ENCODE measurements around the gene M1AP. TPM values are rescaled to one million over a fixed set of nuclear protein-coding genes. Genes with fewer than 3 reads are reported as not detected.

Gene M1AP
- total RNA-seq, 4 donors from 2014 or later = 0.81 TPM; not detected in 3

GRCh38 chr2:74658516-74658915 is 10.4 kb upstream of the M1AP start:
- no peaks in the 10 kb centered on the region for H3K9me3 ChIP-seq
- peaks cover 0 to 57% of the 10 kb centered on the region in 2 donors for H3K36me3 ChIP-seq
- ATAC-seq = no peak
- H3K4me1 ChIP-seq = peaks cover 0 to 13% (median 4%) of the 10 kb centered on the region in 3 donors
- TF ChIP-seq POLR2AphosphoS5 (IDR thresholded peaks at IDR 0.05) (no peak), POLR2A (IDR thresholded peaks at IDR 0.05) (no peak), EP300 (IDR thresholded peaks at IDR 0.05) (no peak)
- TF ChIP-seq, protein P1, sequence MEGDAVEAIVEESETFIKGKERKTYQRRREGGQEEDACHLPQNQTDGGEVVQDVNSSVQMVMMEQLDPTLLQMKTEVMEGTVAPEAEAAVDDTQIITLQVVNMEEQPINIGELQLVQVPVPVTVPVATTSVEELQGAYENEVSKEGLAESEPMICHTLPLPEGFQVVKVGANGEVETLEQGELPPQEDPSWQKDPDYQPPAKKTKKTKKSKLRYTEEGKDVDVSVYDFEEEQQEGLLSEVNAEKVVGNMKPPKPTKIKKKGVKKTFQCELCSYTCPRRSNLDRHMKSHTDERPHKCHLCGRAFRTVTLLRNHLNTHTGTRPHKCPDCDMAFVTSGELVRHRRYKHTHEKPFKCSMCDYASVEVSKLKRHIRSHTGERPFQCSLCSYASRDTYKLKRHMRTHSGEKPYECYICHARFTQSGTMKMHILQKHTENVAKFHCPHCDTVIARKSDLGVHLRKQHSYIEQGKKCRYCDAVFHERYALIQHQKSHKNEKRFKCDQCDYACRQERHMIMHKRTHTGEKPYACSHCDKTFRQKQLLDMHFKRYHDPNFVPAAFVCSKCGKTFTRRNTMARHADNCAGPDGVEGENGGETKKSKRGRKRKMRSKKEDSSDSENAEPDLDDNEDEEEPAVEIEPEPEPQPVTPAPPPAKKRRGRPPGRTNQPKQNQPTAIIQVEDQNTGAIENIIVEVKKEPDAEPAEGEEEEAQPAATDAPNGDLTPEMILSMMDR (IDR thresholded peaks at IDR 0.05) = no peak
- H3K4me3 ChIP-seq = no peak overlapping the region
- H3K27ac ChIP-seq = no peak overlapping the region
- WGBS, 2 donors (ENCODE audit: low coverage in 1 of 2) = 92 to 100% methylated on average over 2 of the region's 2 CpGs
- H3K27me3 ChIP-seq = no peaks in the 10 kb centered on the region

DNA sequence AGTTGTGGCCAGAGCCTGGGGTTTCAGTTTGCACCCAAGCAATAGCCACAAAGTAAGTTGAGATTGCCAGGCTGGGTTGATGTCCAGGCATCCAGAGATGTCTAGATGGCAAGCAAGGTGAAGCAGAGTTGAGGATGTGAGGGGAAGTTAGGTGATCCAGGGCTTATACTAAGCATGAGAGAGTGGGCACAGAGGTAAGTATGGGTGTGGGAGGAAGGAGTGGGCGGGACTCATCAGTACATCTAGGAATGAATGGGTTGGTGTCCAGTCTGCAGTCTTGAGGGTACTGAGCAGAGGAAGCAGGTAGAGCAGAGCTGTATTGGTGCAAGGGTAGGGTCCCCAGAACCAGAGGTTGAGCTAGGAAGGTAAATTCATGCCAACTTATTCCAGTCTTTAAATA is 7.4 kb upstream of the M1AP start:
- no peak overlapping the region for H3K27ac ChIP-seq
- no peaks in the 10 kb centered on the region for H3K9me3 ChIP-seq
- 88 to 100% methylated on average over 1 of the region's 1 CpG for WGBS, 2 donors (ENCODE audit: low coverage in 1 of 2)
- H3K4me1 ChIP-seq = peaks cover 0 to 15% (median 4%) of the 10 kb centered on the region in 3 donors
- H3K27me3 ChIP-seq = no peaks in the 10 kb centered on the region
- H3K36me3 ChIP-seq = peaks cover 0 to 37% of the 10 kb centered on the region in 2 donors
- no peak overlapping the region for H3K4me3 ChIP-seq
- ATAC-seq = no peak
- TF ChIP-seq EP300 (IDR thresholded peaks at IDR 0.05) (no peak), POLR2A (IDR thresholded peaks at IDR 0.05) (no peak), POLR2AphosphoS5 (IDR thresholded peaks at IDR 0.05) (no peak)
- TF ChIP-seq, protein P1 (IDR thresholded peaks at IDR 0.05) = no peak

- H3K27me3 ChIP-seq = peaks cover 9% of the 10 kb centered on the region
- WGBS, 2 donors (ENCODE audit: low coverage in 1 of 2) = 0 to 2% methylated on average over 7 to 30 of the region's 79 CpGs
- peak within 1 kb of the TSS; percentile 40 to 81 for H3K4me3 ChIP-seq
- H3K27ac ChIP-seq = peak within 1 kb of the TSS in 3 of 4 donors; percentile 76 to 79 (median 77)
- H3K9me3 ChIP-seq = no peaks in the 10 kb centered on the region
- TF ChIP-seq, protein P1 (IDR thresholded peaks at IDR 0.05) = no peak
- TF ChIP-seq POLR2A (IDR thresholded peaks at IDR 0.05) (peak; percentile 44 to 52), POLR2AphosphoS5 (IDR thresholded peaks at IDR 0.05) (peak; percentile 19), EP300 (IDR thresholded peaks at IDR 0.05) (no peak)
- peaks cover 0 to 15% (median 4%) of the 10 kb centered on the region in 3 donors for H3K4me1 ChIP-seq
- H3K36me3 ChIP-seq = peaks cover 0 to 24% of the 10 kb centered on the region in 2 donors
- ATAC-seq = peak; percentile 100
These were observed 6.1 kb upstream of the M1AP start, which contains the start of gene SEMA4F for GRCh38 chr2:74653985-74654882. SEMA4F (plus strand) TSS chr2:74654247; CDS start chr2:74654377, 130 bp downstream.

DNA sequence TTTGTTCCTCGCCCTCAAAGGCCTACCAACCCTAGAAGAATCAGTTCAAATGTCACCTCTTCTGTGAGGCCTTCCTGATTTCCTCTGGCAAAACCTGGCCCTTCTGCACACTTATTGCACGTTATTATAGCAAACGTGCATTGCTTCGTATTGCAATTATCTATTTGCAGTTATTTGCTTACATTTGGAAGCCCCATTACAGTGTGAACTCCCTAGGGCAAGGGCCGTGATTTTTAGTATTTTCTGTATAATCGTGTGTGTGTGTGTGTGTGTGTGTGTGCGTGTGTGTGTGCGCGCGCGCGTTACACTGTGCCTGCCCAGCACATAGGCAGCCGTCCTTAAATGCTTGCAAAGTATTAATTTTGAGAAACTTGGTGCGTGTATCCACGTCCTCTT is 5.5 kb upstream of the M1AP start:
- 18 to 20% methylated on average over 4 to 7 of the region's 15 CpGs for WGBS, 2 donors (ENCODE audit: low coverage in 1 of 2)
- TF ChIP-seq, protein P1 (IDR thresholded peaks at IDR 0.05) = no peak
- TF ChIP-seq POLR2AphosphoS5 (IDR thresholded peaks at IDR 0.05) (no peak), POLR2A (IDR thresholded peaks at IDR 0.05) (no peak), EP300 (IDR thresholded peaks at IDR 0.05) (no peak)

More for the DNA sequence above, 5.5 kb upstream of the M1AP start:
- peak; percentile 12 for ATAC-seq
- Histone ChIP-seq H3K4me3 (peak overlapping the region; percentile 40 to 81), H3K9me3 (no peaks in the 10 kb centered on the region), H3K27ac (peak overlapping the region in 2 of 4 donors; percentile 40 to 76), H3K36me3 (peaks cover 0 to 17% of the 10 kb centered on the region in 2 donors), H3K4me1 (peaks cover 0 to 15% (median 4%) of the 10 kb centered on the region in 3 donors), H3K27me3 (peaks cover 15% of the 10 kb centered on the region)
